Fibroblast of upper back skin (primary cell): ENCODE data around the gene EIF5A2.
"Not testable (repeated sequence)": the region's sequence is repeated elsewhere in the genome, so short reads cannot be mapped to it uniquely, and the experiment has no call there.

ENCODE experiments used
- DNase-seq: peaks from one replicate; pipeline ENCODE4 v3.0.0-alpha.2; 2013

The EIF5A2 gene

GRCh38 chr3:170896333-170896732 lies 12.1 kb downstream of the EIF5A2 start:
- not testable (repeated sequence) for DNase-seq

- DNase-seq: no peak
Measured at GRCh38 chr3:170893895-170894294, 14.5 kb downstream of the EIF5A2 start.

GRCh38 chr3:170889630-170890029 lies 18.8 kb downstream of the EIF5A2 start:
- peak; percentile 29 for DNase-seq

- no peak for DNase-seq
Measured at GRCh38 chr3:170889132-170889531, 19.3 kb downstream of the EIF5A2 start.

- not testable (repeated sequence) for DNase-seq
Measured at GRCh38 chr3:170884109-170884930, 24.1 kb downstream of the EIF5A2 start.

- not testable (repeated sequence) for DNase-seq
Measured at GRCh38 chr3:170878688-170879087, 29.7 kb downstream of the EIF5A2 start.

GRCh38 chr3:170877311-170877710 lies 31.1 kb downstream of the EIF5A2 start:
- not testable (repeated sequence) for DNase-seq

- DNase-seq: no peak
Measured at GRCh38 chr3:170876537-170876936, 31.9 kb downstream of the EIF5A2 start.

GRCh38 chr3:170869645-170870593 lies 38.5 kb downstream of the EIF5A2 start, which contains the start of gene RPL22L1:
TSS of gene RPL22L1 (minus strand) at chr3:170870195. CDS start at chr3:170870167, 28 bp downstream.
- peak; percentile 96 for DNase-seq

GRCh38 chr3:170869239-170869590 lies 39.2 kb downstream of the EIF5A2 start:
- DNase-seq: no peak

GRCh38 chr3:170868577-170869238 lies 39.7 kb downstream of the EIF5A2 start:
- DNase-seq: no peak

GRCh38 chr3:170867143-170867937 lies 41.1 kb downstream of the EIF5A2 start:
- no peak for DNase-seq

- DNase-seq: no peak
Measured at GRCh38 chr3:170866499-170866898, 41.9 kb downstream of the EIF5A2 start.

GRCh38 chr3:170865209-170866094 lies 43.0 kb downstream of the EIF5A2 start:
- no peak for DNase-seq

- DNase-seq: no peak
Measured at GRCh38 chr3:170864525-170865208, 43.8 kb downstream of the EIF5A2 start.

- DNase-seq: no peak
Measured at GRCh38 chr3:170863816-170864215, 44.6 kb downstream of the EIF5A2 start.

- peak; percentile 37 for DNase-seq
Measured at GRCh38 chr3:170862618-170863374, 45.6 kb downstream of the EIF5A2 start.

GRCh38 chr3:170858599-170858998 lies 49.8 kb downstream of the EIF5A2 start:
- no peak for DNase-seq

GRCh38 chr3:170852324-170852723 lies 56.1 kb downstream of the EIF5A2 start:
- no peak for DNase-seq
